Measurements from ENCODE around the gene KIF21B.

Gene KIF21B

DNA sequence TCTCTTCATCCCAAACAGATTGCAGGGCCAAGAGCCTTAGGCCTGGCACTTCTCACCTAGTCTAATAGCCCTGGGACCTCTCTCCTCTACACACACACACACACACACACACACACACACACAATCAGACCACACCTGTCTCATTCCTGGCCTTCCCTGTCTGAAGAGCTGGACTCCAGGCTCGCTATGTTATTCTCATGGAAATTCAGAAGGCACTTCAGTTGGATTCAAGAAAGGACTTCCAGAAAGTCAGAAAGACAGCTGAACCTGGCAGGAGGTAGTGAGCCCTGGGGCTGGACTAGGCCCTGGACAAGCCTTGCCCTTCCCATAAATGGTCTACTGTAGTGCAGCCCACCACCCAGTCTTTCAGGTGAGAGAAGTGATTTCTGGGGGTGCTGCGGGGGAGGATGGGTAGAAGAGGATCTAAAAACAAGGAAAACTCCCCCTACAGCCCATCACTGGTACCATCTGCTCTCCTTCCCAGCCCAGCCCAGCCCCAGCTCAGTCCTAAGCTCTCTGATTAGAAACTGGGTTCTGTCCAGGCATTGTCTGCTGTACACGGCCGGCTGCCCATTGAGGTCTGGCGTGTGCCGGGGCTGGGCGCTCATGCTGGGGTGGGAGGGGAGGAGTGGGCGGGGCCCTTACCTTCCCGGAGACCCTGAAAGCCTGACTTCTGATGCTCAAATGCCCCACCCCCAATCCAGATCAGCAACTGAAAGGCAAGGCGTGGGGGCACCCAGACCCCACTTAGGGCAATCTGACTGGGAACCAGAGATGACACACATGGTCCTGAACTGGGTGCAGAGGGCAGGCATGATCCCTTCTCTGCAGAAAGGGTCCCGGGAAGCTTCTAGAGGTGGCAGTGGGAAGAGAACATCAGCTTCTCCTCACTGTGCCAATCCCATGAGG, 2.5 kb downstream of the KIF21B start:
- in situ Hi-C loops (cut with MboI; ENCODE audit: low sequenced_read_pairs), result no loop called here

DNA sequence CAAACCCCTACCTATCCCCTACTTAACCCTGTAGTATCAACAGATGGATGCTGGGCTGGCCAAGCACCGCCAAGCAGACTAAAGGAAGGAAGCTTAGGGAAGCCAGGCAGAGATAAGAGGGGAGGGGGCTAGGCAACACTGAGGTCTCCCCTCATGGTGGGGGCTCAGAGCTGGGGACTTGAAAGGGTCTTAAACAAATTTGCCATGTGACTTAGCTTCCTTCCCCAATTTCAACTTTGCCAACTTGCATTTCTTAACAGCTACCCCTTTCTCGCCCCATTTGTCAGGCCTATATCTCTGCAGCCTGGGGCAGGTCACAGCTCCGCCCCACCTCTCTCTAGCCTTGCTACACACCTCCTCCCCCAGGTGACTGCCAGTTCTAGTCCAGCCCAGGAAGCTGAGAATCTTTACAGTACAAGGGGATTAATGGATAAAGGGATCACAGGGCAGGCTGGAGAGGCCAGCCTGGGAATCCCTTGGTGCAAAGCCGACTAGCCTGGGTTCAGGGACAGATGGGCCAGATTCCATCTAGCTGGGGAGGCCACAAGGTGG, 3.4 kb downstream of the KIF21B start:
- in situ Hi-C loops (cut with MboI; ENCODE audit: low sequenced_read_pairs), result no loop called here

DNA sequence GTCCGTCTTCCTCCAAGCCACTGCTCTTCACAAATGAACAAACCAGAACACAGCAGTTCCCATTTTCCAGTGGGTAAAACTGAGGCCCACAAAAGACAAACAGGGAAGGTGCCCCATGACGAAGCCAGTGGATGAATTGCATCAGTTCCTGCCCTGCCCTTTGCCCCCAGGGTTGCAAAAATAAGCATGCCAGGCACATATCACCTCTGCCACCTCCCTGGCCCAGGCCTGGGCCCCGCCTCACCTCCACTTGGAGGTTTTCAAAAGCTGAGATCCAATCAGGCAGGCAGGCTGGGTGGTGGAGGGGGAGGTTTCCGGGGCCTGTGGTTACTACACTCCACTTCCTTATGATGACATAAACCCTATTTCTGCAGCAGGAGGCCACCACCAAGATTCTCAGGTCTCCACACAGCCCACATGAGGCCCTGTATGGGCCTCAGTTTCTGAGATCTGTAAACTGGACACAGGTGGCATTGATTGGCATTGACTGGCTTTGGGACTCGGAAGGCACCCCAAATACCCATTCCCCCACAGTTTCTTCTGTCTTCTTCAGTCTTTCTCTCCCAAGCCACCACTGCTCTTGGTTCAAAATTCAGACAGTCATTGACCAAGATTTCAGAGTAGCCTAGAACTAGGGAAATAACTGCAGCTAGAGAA, 4.1 kb downstream of the KIF21B start:
- in situ Hi-C loops (cut with MboI; ENCODE audit: low sequenced_read_pairs), result no loop called here

DNA sequence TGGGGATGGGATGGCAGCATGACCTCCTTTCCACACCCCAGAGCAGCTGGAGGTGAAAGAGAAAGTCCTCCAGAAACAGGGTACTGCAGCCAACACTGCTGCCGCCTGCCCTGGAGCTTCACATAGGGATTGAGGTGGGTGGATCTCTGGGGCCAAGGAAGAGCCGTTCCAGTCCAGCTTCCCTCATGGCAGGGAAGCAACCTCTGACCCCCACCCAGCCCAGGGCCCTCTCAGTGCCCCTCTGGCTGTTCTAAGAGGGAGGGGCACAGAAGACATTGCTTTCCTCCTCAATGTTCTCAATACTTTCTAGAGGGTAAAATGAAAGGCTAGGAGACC, 5.7 kb downstream of the KIF21B start:
- in situ Hi-C loops (cut with MboI; ENCODE audit: low sequenced_read_pairs), result no loop called here

DNA sequence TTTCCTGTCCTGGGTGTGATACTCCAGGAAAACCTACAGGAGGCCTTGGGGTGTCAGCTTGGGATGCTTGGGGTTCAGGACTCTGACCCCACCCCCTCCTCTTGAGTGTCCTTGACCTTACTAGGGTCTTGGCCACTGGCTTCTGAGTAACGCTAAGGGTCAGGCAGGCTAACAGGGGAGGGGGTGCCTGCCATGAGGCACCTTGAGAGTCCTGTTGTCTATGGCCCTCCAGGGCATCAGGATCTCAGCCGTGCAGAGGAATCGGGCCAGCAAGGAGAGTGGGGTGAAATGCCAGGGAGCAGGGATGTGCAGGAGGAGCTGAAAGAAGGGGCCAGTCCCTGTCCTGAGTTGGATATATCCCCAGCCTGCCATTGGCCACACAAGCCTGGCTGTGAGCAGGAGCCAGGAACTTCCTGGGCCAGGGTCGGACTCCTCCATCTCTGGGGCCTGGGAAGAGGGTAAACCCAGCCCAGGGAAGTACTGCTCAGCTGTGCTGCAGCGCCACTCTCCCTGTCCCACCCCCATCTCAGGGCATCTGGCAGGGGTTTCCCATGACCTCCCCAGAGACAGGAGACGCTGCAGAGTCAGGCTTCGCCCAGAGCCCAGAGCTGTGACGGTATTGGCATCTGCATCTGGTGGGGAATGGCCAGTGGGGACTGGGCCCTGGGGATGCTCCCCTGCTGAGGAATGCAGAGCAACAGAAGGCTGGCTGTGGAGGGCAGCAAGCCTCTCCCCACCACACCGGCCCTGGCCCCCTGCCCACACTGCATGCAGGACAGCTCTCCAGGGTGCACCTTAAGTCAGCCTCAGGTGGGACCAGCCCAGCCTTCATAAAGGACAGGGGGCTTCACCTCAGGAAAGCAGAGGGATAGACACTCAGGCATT, 6.3 kb downstream of the KIF21B start:
- in situ Hi-C loops (cut with MboI; ENCODE audit: low sequenced_read_pairs), result no loop called here

DNA sequence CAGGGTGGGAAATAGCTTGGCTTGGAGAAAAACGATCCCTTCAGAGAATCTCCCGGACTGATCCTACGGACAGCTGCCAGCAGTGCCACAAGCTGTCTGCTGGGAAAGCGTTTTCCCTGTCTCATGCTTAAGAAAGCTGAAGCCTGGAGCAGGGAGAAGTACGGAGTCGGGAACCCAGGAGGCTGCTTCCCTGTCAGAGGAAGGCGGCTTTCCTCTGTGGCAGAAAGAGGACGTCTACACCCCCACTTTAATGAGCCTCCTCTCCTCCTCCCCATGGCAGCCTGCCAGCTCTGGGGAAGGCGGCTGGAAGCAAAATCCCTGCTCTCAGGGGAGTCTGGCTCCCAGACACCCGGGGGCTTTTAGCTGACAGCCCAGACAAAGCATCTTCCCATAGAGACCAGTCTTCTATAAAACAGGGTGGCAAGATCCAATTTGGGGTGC, 7.3 kb downstream of the KIF21B start:
- in situ Hi-C loops (cut with MboI; ENCODE audit: low sequenced_read_pairs), result no loop called here

DNA sequence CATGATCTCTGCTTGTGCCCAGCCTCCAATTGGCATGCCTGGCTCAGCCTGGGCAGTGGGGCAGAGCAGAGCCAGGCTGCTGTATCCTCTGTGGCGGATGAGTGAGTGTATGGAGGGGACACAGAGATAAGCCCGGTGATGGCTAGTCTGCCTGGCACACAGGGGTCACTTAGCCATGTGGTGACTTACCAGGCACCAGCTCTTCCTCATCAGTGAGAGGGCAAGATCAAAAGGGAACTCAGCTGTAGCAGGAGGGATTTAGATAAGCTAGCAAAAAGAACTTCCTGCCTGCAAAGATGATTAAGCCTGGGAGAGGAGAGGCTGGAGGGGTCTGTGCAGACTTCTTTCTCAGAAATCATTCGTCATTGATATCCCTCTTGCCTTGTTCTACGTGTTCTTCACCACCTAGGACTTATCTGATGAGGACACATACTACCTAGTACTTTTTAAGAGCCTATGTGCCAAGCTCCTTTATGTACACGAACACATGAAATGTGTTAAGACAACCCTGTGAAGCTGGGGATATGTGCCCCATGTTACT, 7.9 kb downstream of the KIF21B start:
- in situ Hi-C loops (cut with MboI; ENCODE audit: low sequenced_read_pairs), result no loop called here

DNA sequence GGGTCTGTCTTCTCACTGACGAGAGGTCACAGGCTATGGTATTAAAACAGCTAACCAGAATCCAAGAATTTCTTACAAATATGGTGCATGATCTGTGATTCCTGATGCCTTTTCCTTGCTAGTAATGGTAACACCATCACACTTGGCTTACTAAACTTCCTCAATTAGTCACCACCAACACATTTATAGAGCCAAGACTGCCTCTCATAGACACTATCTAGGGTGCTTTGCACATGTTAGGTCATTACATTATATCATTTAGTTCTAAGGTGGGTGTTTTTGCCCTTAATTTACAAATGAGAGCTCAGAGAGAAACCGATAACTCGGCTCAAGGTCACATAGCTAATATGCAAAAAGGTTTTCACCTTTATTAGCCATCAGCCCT, 8.7 kb downstream of the KIF21B start:
- in situ Hi-C loops (cut with MboI; ENCODE audit: low sequenced_read_pairs), result no loop called here

DNA sequence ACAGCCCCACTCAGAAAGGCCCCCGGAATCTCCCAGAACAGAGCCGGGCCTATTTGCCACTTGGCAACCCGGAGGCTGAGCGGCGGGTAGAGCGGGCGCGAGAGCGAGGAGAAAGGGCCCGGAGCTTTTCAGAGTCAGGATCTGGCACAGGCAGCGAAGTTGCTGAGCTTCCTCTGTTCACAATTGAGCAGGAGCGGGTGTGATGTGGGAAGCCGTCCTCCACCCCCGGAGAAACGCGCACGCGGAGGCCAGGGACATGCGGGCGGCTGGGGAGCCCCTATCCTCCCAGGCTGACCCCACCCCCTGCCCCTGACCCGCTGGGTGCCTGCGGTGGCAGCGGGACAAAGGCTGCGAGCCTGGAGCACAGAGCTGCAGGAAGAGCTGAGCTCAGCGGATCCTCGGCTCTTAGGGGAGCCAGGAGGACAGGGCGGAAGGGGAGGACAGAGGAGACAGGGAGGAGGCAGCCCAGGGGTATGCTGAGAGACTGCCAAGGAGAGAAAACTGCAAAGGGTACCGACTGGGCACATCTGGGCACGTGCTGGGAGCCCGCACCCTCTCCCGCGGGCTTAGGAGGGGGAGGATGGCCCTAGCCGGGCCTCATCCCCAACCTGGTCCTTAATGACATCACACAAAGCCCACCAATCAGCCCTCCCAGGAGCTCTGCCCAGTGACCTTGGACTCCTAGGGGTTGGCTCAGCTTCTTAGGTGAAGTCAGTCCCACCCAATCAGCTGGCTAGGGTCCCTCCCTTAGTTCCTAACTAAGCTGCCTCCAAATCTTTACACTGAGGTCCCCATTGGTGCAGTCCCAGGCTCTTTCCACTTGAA, 9.3 kb downstream of the KIF21B start:
- in situ Hi-C loops (cut with MboI; ENCODE audit: low sequenced_read_pairs), result no loop called here

DNA sequence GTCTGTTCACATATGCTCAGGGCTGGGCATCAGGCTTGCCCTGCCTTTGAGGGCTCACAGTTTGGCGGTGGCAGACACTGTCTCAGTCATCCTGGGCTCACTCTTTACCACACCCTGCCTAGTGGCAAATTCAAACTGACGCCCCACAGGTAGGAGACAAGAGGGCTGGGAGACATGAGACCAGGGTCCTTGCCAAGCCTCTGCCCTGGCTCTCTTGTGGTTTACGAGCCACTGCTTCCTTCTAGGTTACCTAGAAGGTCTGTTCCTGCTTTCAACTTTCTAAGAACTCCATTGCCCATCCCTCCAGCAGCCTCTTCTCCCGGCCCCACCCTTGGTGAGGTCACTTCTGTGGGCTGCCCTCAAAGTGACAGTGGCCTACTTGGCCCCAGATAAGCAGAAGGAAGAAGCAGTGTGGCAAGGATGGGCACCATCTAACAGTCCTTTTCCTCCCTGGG, 10.5 kb downstream of the KIF21B start:
- in situ Hi-C loops (cut with MboI; ENCODE audit: low sequenced_read_pairs), result no loop called here

DNA sequence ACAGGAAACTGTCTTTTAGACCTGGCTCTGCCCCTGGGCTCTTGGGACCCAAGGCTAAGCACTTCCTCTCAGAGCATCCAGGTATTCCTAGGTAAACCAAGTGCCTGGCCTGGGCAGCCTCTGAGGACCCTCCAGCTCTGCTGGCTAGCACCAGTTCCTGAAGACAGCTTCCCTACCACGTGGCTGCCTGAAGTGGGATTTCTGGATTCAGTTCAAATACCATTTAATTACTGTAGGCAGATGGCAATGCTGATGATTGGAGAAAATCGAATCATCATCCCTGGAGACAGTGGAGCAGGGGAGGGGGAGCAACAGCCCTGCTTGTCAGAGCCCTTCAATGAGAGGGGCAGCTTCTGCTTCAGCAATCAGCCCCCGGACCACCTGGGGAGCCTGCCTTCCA, 11.9 kb downstream of the KIF21B start:
- in situ Hi-C loops (cut with MboI; ENCODE audit: low sequenced_read_pairs), result no loop called here

DNA sequence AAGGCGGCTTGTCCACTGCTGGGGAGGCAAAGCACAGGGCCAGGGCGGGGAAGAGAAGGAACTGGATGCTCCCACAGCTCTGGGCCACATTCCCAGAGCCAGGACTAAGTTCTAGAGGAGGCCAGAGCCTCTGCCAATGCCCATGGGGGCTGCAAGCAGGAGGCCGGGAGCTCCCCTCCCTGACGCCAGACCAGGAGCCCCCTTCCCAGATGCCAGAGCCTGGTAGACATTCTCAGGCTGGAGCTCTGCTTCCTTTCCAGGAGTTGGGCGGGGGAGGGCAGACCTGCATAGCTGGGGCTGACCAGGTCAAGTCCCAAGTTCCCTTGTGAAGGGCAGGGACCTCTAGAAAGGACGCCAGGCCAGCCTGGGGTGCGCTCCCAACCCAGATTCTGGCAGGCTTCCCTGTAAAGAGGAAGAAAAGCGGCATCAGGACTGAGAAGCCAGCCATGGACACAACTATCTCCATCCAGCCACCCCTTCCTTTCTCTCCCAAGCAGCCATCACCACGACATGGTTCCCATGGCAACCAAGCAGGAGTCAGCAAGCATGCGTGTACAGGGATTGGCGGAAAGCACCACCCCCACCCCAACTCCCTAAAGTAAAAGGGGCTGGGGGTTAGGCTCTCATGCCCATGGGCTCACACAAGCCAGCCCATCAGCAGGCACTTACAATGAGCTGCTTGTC, 13.4 kb downstream of the KIF21B start:
- in situ Hi-C loops (cut with MboI; ENCODE audit: low sequenced_read_pairs), result no loop called here

DNA sequence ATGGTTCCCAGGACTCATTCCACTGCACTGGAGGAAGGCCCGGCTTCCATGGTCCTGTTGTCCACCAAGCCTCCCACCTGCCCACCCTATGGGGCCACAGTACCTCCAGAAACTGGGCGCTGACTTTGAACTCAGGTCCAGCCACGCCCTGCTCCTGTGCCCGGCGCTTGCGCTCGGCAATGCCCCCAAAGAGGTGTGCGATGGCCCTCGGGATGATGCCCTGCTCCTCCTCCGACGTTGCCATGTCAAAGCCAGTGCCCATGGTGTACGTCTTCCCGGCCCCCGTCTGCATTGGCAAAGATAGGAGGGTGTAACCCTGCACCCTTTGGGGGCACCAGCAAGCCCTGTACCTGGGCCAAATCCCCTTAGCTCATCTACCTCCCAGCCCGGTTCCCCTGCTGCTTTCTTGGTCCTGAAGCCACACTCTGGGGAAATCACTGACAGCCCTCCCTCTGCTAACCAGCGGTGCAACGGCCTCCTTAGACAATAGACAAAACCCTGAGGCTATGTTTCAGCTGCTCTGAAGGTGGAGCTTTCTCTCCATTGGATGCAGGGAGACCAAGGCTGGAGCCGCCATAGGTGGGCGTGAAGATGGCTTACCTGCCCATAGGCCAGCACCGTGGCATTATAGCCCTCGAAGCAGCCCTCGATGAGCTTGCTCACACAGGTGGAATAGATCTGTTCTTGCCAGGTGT, 14.7 kb downstream of the KIF21B start:
- in situ Hi-C loops (cut with MboI; ENCODE audit: low sequenced_read_pairs), result no loop called here

DNA sequence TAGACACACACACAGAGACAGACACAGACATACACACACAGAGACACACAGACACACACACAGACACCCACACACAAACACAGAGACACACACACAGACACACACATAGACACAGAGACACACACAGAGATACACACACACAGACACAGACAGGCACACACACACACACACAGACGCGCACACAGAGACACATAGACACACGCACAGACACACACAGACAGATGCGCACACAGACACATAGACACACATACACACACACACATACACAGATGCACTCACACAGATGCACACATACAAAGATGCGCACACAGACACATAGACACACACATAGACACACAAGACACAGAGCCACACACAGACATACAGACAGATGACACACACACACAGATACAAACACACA, 16.0 kb downstream of the KIF21B start:
- in situ Hi-C loops (cut with MboI; ENCODE audit: low sequenced_read_pairs), result no loop called here

DNA sequence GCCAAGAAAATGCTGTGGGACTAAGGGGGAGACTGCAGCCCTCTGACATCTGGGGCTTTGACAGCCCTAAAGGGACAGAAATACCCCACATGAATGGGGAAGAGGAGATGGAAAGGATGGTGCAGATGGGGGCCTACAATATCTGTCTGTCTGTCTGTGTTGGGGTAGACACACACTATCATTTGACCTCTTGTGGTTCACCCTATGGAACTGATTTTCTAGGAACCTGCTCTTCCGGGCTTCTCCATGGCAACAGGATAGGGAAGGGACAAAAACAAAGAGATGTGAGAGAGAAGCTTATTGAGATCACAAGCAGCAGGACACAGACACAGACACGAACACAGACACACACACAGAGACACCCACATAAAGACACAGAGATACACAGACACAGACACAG, 17.1 kb downstream of the KIF21B start:
- in situ Hi-C loops (cut with MboI; ENCODE audit: low sequenced_read_pairs), result no loop called here

DNA sequence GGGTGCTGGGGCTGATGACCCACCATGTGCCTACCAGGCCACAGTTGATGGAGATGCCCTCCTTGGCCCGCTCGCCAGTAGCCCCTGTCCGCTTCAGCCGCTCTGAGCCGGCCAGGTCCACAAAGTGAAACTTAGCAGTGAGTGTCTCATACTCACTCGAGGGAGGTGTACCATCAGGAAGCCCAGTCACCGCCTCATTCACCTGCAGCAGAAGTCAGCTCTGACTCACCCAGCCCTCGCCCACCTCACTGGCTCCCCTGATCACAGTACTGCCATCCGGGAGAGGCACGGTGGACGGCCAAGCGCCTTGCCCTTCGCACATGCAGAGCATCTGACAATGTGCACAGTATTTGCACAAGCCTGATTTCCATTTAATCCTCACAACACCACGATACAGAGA, 18.8 kb downstream of the KIF21B start:
- in situ Hi-C loops (cut with MboI; ENCODE audit: low sequenced_read_pairs), result no loop called here

DNA sequence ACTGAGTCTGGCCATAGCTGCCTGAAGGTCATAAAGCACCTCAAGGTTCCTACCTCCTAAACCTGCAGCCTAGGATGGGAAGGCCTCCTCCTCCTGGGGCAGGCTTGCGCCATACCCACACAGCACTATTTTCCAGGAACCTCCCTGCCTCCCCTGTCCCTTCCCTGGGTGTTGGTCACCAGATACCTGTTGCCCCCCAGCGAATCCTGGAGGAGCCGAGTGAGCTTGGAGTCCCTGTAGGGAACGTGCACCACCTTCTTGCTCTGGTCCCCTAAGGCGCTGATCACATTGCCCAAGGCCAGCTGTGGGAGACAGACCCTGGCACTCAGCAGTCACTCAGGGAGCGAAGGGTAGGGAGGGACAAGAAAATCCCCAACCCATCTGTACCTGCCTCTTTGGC, 19.4 kb downstream of the KIF21B start:
- in situ Hi-C loops (cut with MboI; ENCODE audit: low sequenced_read_pairs), result no loop called here

DNA sequence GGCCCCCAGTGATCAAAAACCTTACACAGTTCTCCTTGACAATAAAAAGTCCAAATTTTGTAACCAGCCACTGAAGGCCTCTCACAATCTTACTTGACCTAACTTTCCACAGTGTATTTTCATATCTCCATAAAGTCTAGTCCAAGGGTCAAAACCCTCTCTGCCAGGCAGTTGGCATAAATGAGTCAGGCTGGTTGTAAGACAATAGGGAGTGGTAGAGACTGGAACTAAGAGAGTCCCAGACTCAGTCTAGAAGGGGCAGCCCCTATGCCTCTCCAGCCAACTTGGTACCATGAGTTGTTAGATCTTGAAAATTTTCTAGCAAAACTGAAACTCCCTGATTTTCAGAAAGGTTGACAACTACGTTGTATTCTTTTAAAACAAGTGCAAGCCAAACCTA, 21.0 kb downstream of the KIF21B start:
- in situ Hi-C loops (cut with MboI; ENCODE audit: low sequenced_read_pairs), result no loop called here

DNA sequence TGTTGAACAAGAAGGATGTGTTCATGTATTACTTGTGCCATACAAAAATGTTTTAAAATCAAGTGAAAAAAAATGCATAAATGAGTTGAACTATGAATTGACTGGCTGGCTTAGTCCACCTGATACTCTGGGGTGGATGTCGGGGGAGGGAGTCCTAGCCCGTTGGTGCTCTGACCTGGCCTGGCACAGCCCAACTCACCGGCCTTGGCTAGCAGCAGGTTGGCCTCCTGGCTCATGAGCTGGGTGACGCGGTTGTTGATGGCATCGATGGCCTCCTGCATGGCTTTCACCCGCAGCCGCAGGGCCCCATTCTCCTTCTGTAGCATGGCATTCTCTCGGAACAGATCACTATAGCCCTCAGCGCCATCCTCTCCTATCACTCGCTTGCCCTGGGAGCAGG, 21.6 kb downstream of the KIF21B start:
- in situ Hi-C loops (cut with MboI; ENCODE audit: low sequenced_read_pairs), result no loop called here
